HepG2 (cell line): ENCODE data around the gene NRIP2. TPM values are rescaled to one million over a fixed set of nuclear protein-coding genes. Genes with fewer than 3 reads are reported as not detected.

ENCODE experiments used
- CCDC6 ChIP-seq: sonication (generic); formaldehyde crosslinking; IDR thresholded peaks from 2 replicates; pipeline ENCODE4 v1.8.1; 2022; ENCODE audit warnings: mild to moderate bottlenecking, missing genetic modification reagents, moderate library complexity
- CHD2 ChIP-seq: IDR thresholded peaks from 2 replicates; pipeline ENCODE4 v1.6.1; 2011; ENCODE audit warnings: low read depth, low read length, improper control_type of control experiment
- DNMT3B ChIP-seq: conservative IDR thresholded peaks from 2 replicates; pipeline ENCODE4 v1.6.1; 2016; ENCODE audit warnings: missing biosample characterization, control low read depth
- ESRRA ChIP-seq: sonication (generic); formaldehyde crosslinking; IDR thresholded peaks from 2 replicates; pipeline ENCODE4 v1.5.1; 2020; ENCODE audit warnings: mild to moderate bottlenecking, low read depth, missing genetic modification reagents
- KMT2B ChIP-seq: IDR thresholded peaks from 2 replicates; pipeline ENCODE4 v1.6.1; 2016; ENCODE audit warnings: missing genetic modification reagents, missing compliant biosample characterization
- SETDB1 ChIP-seq: sonication (generic); formaldehyde crosslinking; IDR thresholded peaks from 2 replicates; pipeline ENCODE4 v1.5.1; 2020; ENCODE audit warnings: missing genetic modification reagents, mild to moderate bottlenecking, borderline replicate concordance
- SRY ChIP-seq: sonication (generic); formaldehyde crosslinking; IDR thresholded peaks from 2 replicates; pipeline ENCODE4 v1.8.0; 2022; ENCODE audit warnings: mild to moderate bottlenecking, missing genetic modification reagents
- TMF1 ChIP-seq: sonication (generic); formaldehyde crosslinking; IDR thresholded peaks from 2 replicates; pipeline ENCODE4 v1.8.1; 2022; ENCODE audit warnings: low read depth, missing genetic modification reagents
- ZBTB7B ChIP-seq: sonication (generic); formaldehyde crosslinking; IDR thresholded peaks from 2 replicates; pipeline ENCODE4 v1.4.0; 2020; ENCODE audit warnings: missing genetic modification reagents
- ZFX ChIP-seq: sonication (generic); formaldehyde crosslinking; IDR thresholded peaks from 2 replicates; pipeline ENCODE4 v1.4.0; 2020; ENCODE audit warnings: mild to moderate bottlenecking, low read depth, missing genetic modification reagents, moderate library complexity
- ZNF24 ChIP-seq: fragments of 450-650 bp; IDR thresholded peaks from 2 replicates; pipeline ENCODE4 v1.6.1; 2017; ENCODE audit warnings: antibody characterized with exemption, mild to moderate bottlenecking
- ZNF883 ChIP-seq: sonication (generic); formaldehyde crosslinking; IDR thresholded peaks from 2 replicates; pipeline ENCODE4 v1.5.1; 2020; ENCODE audit warnings: mild to moderate bottlenecking, missing genetic modification reagents; ENCODE audit errors: not compliant biosample characterization
- ZSCAN22 ChIP-seq: sonication (generic); formaldehyde crosslinking; IDR thresholded peaks from 2 replicates; pipeline ENCODE4 v1.4.0; 2020; ENCODE audit warnings: mild to moderate bottlenecking, missing genetic modification reagents
- polyA plus RNA-seq, 8 experiments: library from polyadenylated mRNA; depleted of rRNA in 3 of 8; stranded (reverse) in 7 of 8; unstranded in 1 of 8; fragments of >200 nt; fragmentation: Illumina TruSeq in 4 of 8; extraction: Trizol in 4 of 8; gene quantifications; 2 replicates each; pipeline versions ENCODE4 v1.2.1 to v1.2.3, GENCODE V29; 2011 to 2016; ENCODE audit warnings: low read depth in 4 of 8, missing spikeins in 1 of 8, mixed read lengths in 1 of 8; ENCODE audit not compliant: insufficient read depth in 1 of 8
- total RNA-seq, 5 experiments: library from RNA; depleted of rRNA; stranded (reverse); fragments of >200 nt; fragmentation: Illumina TruSeq; extraction: Trizol; gene quantifications; 2 replicates each; pipeline ENCODE4 v1.2.3, GENCODE V29; 2016; ENCODE audit warnings: low read depth in 1 of 5
- TF ChIP-seq, protein P1 (sequence below): sonication (generic); formaldehyde crosslinking; IDR thresholded peaks from 2 replicates; pipeline ENCODE4 v1.4.0; 2020; ENCODE audit warnings: missing genetic modification reagents
- TF ChIP-seq, protein P2 (sequence below): sonication (generic); formaldehyde crosslinking; IDR thresholded peaks from 2 replicates; pipeline ENCODE4 v1.4.0; 2020; ENCODE audit warnings: missing genetic modification reagents
- TF ChIP-seq, protein P3 (sequence below): sonication (generic); formaldehyde crosslinking; IDR thresholded peaks from 2 replicates; pipeline ENCODE4 v1.5.1; 2020; ENCODE audit warnings: missing genetic modification reagents, mild to moderate bottlenecking, borderline replicate concordance
- TF ChIP-seq, protein P4 (sequence below): sonication (generic); formaldehyde crosslinking; IDR thresholded peaks from 2 replicates; pipeline ENCODE4 v1.4.0; 2020; ENCODE audit warnings: missing genetic modification reagents, borderline replicate concordance
- TF ChIP-seq, protein P5 (sequence below): sonication (generic); formaldehyde crosslinking; IDR thresholded peaks from 2 replicates; pipeline ENCODE4 v1.4.0; 2020; ENCODE audit warnings: mild to moderate bottlenecking, missing genetic modification reagents
- TF ChIP-seq, protein P6 (sequence below): IDR thresholded peaks from 2 replicates; pipeline ENCODE4 v1.6.1; 2016; ENCODE audit warnings: mild to moderate bottlenecking

Gene NRIP2
- total and polyA plus RNA-seq, 2 of the 13 experiments (the other 11 are each of a cell fraction or from before 2014, with no cell fraction given): not detected

DNA sequence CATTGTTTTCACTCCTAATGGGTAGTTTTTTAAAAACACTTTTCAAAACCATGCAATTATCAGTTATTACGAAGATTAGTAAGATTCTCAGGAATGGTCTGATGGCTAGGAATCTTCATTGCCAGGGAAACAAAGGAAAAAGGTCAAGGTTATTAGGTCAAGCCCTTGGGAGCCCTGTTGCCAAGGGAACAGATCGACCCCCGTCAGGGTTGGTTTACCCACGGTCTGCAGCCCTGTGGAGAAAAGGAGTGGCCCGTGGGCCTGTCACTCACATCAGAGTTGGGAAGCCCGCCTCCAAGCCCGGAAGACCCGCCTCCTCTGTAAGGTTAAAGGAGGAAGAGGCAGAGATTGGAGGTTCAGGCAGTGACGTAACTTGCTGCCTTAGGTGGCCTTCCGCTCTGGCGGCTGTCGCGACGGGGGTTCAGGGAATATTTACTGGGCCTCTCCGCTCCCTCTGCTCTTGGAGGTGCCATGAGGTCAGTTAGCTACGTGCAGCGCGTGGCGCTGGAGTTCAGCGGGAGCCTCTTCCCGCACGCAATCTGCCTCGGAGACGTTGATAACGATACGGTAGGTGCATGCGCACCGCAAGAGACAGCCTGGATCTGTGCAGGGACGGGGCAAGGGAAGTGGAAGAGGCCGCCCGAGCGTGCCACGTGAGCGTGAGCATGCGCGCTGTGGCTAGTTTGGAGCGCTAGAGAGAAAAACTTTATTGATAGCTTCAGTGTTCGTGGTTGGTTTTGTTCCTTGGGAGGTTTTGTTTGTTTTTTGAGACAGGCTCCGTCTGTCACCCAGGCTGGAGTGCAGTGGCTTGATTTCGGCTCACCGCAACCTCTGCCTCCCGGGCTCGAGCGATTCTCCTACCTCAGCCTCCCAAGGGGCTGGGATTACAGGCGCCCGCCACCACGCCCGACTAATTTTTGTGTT, 22.3 kb downstream of the NRIP2 start, which contains the start of gene ITFG2 (continued):
- TF ChIP-seq ESRRA (CRISPR knock-in tag) (peak; percentile 71; the same call in 1 of the 2 replicates), ZNF24 (no peak), CCDC6 (CRISPR knock-in tag) (peak; percentile 84; the same call in 1 of the 2 replicates), DNMT3B (CRISPR knock-in tag) (no peak; the same call in 1 of the 2 replicates), ZBTB7B (peak; percentile 24; the same call in 1 of the 2 replicates), SETDB1 (CRISPR knock-in tag) (no peak), ZFX (CRISPR knock-in tag) (peak; percentile 100), KMT2B (CRISPR knock-in tag) (peak; percentile 81), TMF1 (no peak), ZNF883 (CRISPR knock-in tag) (peak; percentile 88), ZSCAN22 (CRISPR knock-in tag) (no peak), CHD2 (no peak), SRY (CRISPR knock-in tag) (peak; percentile 95)
- TF ChIP-seq, protein P1, sequence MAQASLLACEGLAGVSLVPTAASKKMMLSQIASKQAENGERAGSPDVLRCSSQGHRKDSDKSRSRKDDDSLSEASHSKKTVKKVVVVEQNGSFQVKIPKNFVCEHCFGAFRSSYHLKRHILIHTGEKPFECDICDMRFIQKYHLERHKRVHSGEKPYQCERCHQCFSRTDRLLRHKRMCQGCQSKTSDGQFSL: no peak
- TF ChIP-seq, protein P2, sequence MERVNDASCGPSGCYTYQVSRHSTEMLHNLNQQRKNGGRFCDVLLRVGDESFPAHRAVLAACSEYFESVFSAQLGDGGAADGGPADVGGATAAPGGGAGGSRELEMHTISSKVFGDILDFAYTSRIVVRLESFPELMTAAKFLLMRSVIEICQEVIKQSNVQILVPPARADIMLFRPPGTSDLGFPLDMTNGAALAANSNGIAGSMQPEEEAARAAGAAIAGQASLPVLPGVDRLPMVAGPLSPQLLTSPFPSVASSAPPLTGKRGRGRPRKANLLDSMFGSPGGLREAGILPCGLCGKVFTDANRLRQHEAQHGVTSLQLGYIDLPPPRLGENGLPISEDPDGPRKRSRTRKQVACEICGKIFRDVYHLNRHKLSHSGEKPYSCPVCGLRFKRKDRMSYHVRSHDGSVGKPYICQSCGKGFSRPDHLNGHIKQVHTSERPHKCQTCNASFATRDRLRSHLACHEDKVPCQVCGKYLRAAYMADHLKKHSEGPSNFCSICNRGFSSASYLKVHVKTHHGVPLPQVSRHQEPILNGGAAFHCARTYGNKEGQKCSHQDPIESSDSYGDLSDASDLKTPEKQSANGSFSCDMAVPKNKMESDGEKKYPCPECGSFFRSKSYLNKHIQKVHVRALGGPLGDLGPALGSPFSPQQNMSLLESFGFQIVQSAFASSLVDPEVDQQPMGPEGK (CRISPR knock-in tag): peak; percentile 51; the same call in 1 of the 2 replicates
- TF ChIP-seq, protein P3, sequence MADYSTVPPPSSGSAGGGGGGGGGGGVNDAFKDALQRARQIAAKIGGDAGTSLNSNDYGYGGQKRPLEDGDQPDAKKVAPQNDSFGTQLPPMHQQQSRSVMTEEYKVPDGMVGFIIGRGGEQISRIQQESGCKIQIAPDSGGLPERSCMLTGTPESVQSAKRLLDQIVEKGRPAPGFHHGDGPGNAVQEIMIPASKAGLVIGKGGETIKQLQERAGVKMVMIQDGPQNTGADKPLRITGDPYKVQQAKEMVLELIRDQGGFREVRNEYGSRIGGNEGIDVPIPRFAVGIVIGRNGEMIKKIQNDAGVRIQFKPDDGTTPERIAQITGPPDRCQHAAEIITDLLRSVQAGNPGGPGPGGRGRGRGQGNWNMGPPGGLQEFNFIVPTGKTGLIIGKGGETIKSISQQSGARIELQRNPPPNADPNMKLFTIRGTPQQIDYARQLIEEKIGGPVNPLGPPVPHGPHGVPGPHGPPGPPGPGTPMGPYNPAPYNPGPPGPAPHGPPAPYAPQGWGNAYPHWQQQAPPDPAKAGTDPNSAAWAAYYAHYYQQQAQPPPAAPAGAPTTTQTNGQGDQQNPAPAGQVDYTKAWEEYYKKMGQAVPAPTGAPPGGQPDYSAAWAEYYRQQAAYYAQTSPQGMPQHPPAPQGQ: 0 out of 2 replicates have a peak, but pooled peaks have one; percentile 50
- TF ChIP-seq, protein P4, sequence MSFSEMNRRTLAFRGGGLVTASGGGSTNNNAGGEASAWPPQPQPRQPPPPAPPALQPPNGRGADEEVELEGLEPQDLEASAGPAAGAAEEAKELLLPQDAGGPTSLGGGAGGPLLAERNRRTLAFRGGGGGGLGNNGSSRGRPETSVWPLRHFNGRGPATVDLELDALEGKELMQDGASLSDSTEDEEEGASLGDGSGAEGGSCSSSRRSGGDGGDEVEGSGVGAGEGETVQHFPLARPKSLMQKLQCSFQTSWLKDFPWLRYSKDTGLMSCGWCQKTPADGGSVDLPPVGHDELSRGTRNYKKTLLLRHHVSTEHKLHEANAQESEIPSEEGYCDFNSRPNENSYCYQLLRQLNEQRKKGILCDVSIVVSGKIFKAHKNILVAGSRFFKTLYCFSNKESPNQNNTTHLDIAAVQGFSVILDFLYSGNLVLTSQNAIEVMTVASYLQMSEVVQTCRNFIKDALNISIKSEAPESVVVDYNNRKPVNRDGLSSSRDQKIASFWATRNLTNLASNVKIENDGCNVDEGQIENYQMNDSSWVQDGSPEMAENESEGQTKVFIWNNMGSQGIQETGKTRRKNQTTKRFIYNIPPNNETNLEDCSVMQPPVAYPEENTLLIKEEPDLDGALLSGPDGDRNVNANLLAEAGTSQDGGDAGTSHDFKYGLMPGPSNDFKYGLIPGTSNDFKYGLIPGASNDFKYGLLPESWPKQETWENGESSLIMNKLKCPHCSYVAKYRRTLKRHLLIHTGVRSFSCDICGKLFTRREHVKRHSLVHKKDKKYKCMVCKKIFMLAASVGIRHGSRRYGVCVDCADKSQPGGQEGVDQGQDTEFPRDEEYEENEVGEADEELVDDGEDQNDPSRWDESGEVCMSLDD (CRISPR knock-in tag): peak; percentile 81; the same call in 1 of the 2 replicates
- TF ChIP-seq, protein P5, sequence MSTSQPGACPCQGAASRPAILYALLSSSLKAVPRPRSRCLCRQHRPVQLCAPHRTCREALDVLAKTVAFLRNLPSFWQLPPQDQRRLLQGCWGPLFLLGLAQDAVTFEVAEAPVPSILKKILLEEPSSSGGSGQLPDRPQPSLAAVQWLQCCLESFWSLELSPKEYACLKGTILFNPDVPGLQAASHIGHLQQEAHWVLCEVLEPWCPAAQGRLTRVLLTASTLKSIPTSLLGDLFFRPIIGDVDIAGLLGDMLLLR: 0 out of 2 replicates have a peak, but pooled peaks have one; percentile 53
- TF ChIP-seq, protein P6, sequence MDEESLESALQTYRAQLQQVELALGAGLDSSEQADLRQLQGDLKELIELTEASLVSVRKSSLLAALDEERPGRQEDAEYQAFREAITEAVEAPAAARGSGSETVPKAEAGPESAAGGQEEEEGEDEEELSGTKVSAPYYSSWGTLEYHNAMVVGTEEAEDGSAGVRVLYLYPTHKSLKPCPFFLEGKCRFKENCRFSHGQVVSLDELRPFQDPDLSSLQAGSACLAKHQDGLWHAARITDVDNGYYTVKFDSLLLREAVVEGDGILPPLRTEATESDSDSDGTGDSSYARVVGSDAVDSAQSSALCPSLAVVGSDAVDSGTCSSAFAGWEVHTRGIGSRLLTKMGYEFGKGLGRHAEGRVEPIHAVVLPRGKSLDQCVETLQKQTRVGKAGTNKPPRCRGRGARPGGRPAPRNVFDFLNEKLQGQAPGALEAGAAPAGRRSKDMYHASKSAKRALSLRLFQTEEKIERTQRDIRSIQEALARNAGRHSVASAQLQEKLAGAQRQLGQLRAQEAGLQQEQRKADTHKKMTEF (CRISPR knock-in tag): peak; percentile 93
